ENCODE results near the gene MPRIP.

The MPRIP gene

GRCh38 chr17:17022011-17022410 lies 20.2 kb upstream of the MPRIP start:
- H3K79me2 ChIP-seq (ENCODE audit: control insufficient read depth, insufficient read depth, low read length, unreplicated experiment): no peaks in the 10 kb centered on the region
- no peak overlapping the region for H3K4me3 ChIP-seq (ENCODE audit: low read depth, low read length)
- H3K27me3 ChIP-seq (ENCODE audit: insufficient read depth, low read length): no peaks in the 10 kb centered on the region
- H3K36me3 ChIP-seq (ENCODE audit: insufficient read depth, low read length): no peaks in the 10 kb centered on the region
- H3K4me1 ChIP-seq (ENCODE audit: control insufficient read depth, insufficient read depth, low read length, unreplicated experiment): peaks cover 18% of the 10 kb centered on the region
- no peak overlapping the region for H3K27ac ChIP-seq (ENCODE audit: low read depth, low read length)
- no peak overlapping the region for H2AFZ ChIP-seq (ENCODE audit: low read length, unreplicated experiment)

- peaks cover 18% of the 10 kb centered on the region for H3K4me1 ChIP-seq (ENCODE audit: control insufficient read depth, insufficient read depth, low read length, unreplicated experiment)
- no peak overlapping the region for H3K27ac ChIP-seq (ENCODE audit: low read depth, low read length)
- H3K79me2 ChIP-seq (ENCODE audit: control insufficient read depth, insufficient read depth, low read length, unreplicated experiment): no peaks in the 10 kb centered on the region
- no peak overlapping the region for H2AFZ ChIP-seq (ENCODE audit: low read length, unreplicated experiment)
- no peaks in the 10 kb centered on the region for H3K36me3 ChIP-seq (ENCODE audit: insufficient read depth, low read length)
- H3K4me3 ChIP-seq (ENCODE audit: low read depth, low read length): no peak overlapping the region
- no peaks in the 10 kb centered on the region for H3K27me3 ChIP-seq (ENCODE audit: insufficient read depth, low read length)
Observed at GRCh38 chr17:17022456-17022855, 19.8 kb upstream of the MPRIP start.

- Histone ChIP-seq H3K27me3 (ENCODE audit: insufficient read depth, low read length) (no peaks in the 10 kb centered on the region), H3K36me3 (ENCODE audit: insufficient read depth, low read length) (no peaks in the 10 kb centered on the region), H2AFZ (ENCODE audit: low read length, unreplicated experiment) (no peak overlapping the region), H3K79me2 (ENCODE audit: control insufficient read depth, insufficient read depth, low read length, unreplicated experiment) (no peaks in the 10 kb centered on the region), H3K4me1 (ENCODE audit: control insufficient read depth, insufficient read depth, low read length, unreplicated experiment) (peaks cover 29% of the 10 kb centered on the region), H3K4me3 (ENCODE audit: low read depth, low read length) (no peak overlapping the region), H3K27ac (ENCODE audit: low read depth, low read length) (no peak overlapping the region)
Observed at GRCh38 chr17:17024778-17025300, 17.4 kb upstream of the MPRIP start.

GRCh38 chr17:17025621-17026020 lies 16.6 kb upstream of the MPRIP start:
- H3K27ac ChIP-seq (ENCODE audit: low read depth, low read length): no peak overlapping the region
- peaks cover 29% of the 10 kb centered on the region for H3K4me1 ChIP-seq (ENCODE audit: control insufficient read depth, insufficient read depth, low read length, unreplicated experiment)
- no peaks in the 10 kb centered on the region for H3K27me3 ChIP-seq (ENCODE audit: insufficient read depth, low read length)

GRCh38 chr17:17026163-17026562 lies 16.1 kb upstream of the MPRIP start:
- Histone ChIP-seq H3K27me3 (ENCODE audit: insufficient read depth, low read length) (no peaks in the 10 kb centered on the region), H3K4me3 (ENCODE audit: low read depth, low read length) (no peak overlapping the region), H3K4me1 (ENCODE audit: control insufficient read depth, insufficient read depth, low read length, unreplicated experiment) (peaks cover 24% of the 10 kb centered on the region), H3K27ac (ENCODE audit: low read depth, low read length) (no peak overlapping the region), H3K36me3 (ENCODE audit: insufficient read depth, low read length) (no peaks in the 10 kb centered on the region), H3K79me2 (ENCODE audit: control insufficient read depth, insufficient read depth, low read length, unreplicated experiment) (no peaks in the 10 kb centered on the region), H2AFZ (ENCODE audit: low read length, unreplicated experiment) (no peak overlapping the region)

More at GRCh38 chr17:17025621-17026020, 16.6 kb upstream of the MPRIP start:
- no peak overlapping the region for H3K4me3 ChIP-seq (ENCODE audit: low read depth, low read length)
- H3K79me2 ChIP-seq (ENCODE audit: control insufficient read depth, insufficient read depth, low read length, unreplicated experiment): no peaks in the 10 kb centered on the region
- no peak overlapping the region for H2AFZ ChIP-seq (ENCODE audit: low read length, unreplicated experiment)
- H3K36me3 ChIP-seq (ENCODE audit: insufficient read depth, low read length): no peaks in the 10 kb centered on the region

GRCh38 chr17:17027442-17028058 lies 14.7 kb upstream of the MPRIP start:
- Histone ChIP-seq H3K27ac (ENCODE audit: low read depth, low read length) (no peak overlapping the region), H3K4me1 (ENCODE audit: control insufficient read depth, insufficient read depth, low read length, unreplicated experiment) (peaks cover 29% of the 10 kb centered on the region), H3K36me3 (ENCODE audit: insufficient read depth, low read length) (no peaks in the 10 kb centered on the region), H2AFZ (ENCODE audit: low read length, unreplicated experiment) (no peak overlapping the region), H3K4me3 (ENCODE audit: low read depth, low read length) (no peak overlapping the region), H3K27me3 (ENCODE audit: insufficient read depth, low read length) (no peaks in the 10 kb centered on the region), H3K79me2 (ENCODE audit: control insufficient read depth, insufficient read depth, low read length, unreplicated experiment) (no peaks in the 10 kb centered on the region)

DNA sequence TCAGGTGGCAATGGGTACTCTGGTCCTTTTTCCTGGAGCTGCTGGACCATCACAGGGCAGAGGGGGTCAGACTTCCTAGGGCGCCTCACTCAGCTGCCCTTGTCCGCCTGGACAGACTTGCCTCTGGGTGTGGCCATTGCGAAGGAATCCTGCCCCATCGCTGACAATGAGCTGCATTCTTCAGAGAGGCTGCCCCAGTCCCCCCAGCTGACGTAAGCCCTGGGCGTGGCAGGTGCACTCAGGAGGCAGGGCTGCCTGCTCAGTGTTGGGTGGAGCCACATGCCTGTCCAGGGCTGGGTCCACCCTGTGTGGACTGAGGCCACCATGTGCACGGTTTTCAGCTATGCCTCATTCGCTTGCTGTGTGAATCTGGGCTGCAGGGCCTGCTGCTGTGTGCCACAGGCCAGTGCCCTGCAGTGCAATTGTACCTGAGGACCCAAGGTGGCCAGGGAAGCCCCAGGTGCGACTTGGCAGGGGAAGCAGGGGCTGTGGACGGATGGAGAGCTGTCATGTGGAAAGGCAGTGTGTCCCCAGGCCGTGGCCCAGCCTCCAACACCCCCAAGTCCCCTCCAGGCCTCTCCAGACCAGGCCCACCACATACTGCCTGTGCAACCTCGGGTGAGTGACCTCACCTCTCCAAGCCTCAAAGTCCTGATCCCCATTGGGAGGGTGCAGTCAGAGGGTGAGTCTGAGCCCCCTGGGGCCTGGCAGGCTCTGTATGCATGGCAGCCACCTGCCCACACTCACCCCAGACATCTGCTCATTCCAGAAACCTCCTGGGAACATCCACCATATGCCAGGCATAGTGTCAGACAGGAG lies 14.0 kb upstream of the MPRIP start:
- Histone ChIP-seq H3K4me3 (ENCODE audit: low read depth, low read length) (no peak overlapping the region), H3K27me3 (ENCODE audit: insufficient read depth, low read length) (no peaks in the 10 kb centered on the region), H3K79me2 (ENCODE audit: control insufficient read depth, insufficient read depth, low read length, unreplicated experiment) (no peaks in the 10 kb centered on the region), H3K4me1 (ENCODE audit: control insufficient read depth, insufficient read depth, low read length, unreplicated experiment) (peaks cover 30% of the 10 kb centered on the region), H2AFZ (ENCODE audit: low read length, unreplicated experiment) (no peak overlapping the region), H3K36me3 (ENCODE audit: insufficient read depth, low read length) (no peaks in the 10 kb centered on the region), H3K27ac (ENCODE audit: low read depth, low read length) (no peak overlapping the region)

- no peak overlapping the region for H2AFZ ChIP-seq (ENCODE audit: low read length, unreplicated experiment)
- H3K79me2 ChIP-seq (ENCODE audit: control insufficient read depth, insufficient read depth, low read length, unreplicated experiment): no peaks in the 10 kb centered on the region
- peaks cover 30% of the 10 kb centered on the region for H3K4me1 ChIP-seq (ENCODE audit: control insufficient read depth, insufficient read depth, low read length, unreplicated experiment)
- H3K4me3 ChIP-seq (ENCODE audit: low read depth, low read length): no peak overlapping the region
- H3K36me3 ChIP-seq (ENCODE audit: insufficient read depth, low read length): no peaks in the 10 kb centered on the region
- no peaks in the 10 kb centered on the region for H3K27me3 ChIP-seq (ENCODE audit: insufficient read depth, low read length)
- no peak overlapping the region for H3K27ac ChIP-seq (ENCODE audit: low read depth, low read length)
Observed at GRCh38 chr17:17028878-17029535, 13.2 kb upstream of the MPRIP start.

GRCh38 chr17:17029938-17030337 lies 12.3 kb upstream of the MPRIP start:
- Histone ChIP-seq H3K79me2 (ENCODE audit: control insufficient read depth, insufficient read depth, low read length, unreplicated experiment) (no peaks in the 10 kb centered on the region), H3K4me1 (ENCODE audit: control insufficient read depth, insufficient read depth, low read length, unreplicated experiment) (peaks cover 30% of the 10 kb centered on the region)

DNA sequence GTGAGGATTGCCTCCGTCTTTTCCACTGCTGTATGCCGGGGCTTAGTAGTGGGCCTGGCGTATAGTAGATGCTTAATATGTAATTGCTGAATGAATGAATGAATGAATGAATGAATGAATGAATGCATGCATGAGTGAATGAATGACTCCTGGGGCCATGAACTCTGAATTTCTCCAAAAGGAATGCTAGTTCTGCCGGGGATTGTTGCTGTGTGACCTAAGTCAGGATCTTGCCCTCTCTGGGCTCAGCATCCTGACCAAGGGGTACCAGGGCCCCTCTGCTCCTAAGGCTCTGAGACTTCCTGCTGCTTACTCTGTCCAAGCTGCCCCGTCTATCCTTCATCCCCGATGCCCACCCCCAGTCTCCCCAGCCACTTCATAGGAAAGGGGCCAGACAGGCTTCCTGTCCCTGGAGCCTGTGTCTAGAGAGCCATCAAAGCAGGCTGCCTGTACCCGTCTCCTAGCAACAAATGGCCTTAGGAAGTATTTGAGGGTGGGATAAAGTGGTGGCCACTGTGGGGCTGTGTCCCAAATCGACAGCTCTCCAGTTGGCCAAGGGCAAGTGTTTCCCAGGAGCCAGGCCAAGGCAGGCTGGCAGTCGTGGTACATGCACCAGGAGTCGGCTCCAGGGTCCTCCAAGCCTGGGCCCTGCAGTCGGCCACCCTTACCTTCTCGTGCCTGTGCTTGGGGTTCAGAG lies 11.6 kb upstream of the MPRIP start:
- H3K4me1 ChIP-seq (ENCODE audit: control insufficient read depth, insufficient read depth, low read length, unreplicated experiment): peaks cover 23% of the 10 kb centered on the region
- no peak overlapping the region for H3K27ac ChIP-seq (ENCODE audit: low read depth, low read length)
- no peak overlapping the region for H3K4me3 ChIP-seq (ENCODE audit: low read depth, low read length)

More at GRCh38 chr17:17029938-17030337, 12.3 kb upstream of the MPRIP start:
- Histone ChIP-seq H3K27ac (ENCODE audit: low read depth, low read length) (no peak overlapping the region), H3K36me3 (ENCODE audit: insufficient read depth, low read length) (no peaks in the 10 kb centered on the region), H2AFZ (ENCODE audit: low read length, unreplicated experiment) (no peak overlapping the region), H3K4me3 (ENCODE audit: low read depth, low read length) (no peak overlapping the region), H3K27me3 (ENCODE audit: insufficient read depth, low read length) (no peaks in the 10 kb centered on the region)

More for the DNA sequence above, 11.6 kb upstream of the MPRIP start:
- Histone ChIP-seq H3K79me2 (ENCODE audit: control insufficient read depth, insufficient read depth, low read length, unreplicated experiment) (no peaks in the 10 kb centered on the region), H3K27me3 (ENCODE audit: insufficient read depth, low read length) (no peaks in the 10 kb centered on the region), H2AFZ (ENCODE audit: low read length, unreplicated experiment) (no peak overlapping the region), H3K36me3 (ENCODE audit: insufficient read depth, low read length) (no peaks in the 10 kb centered on the region)
